ENCODE measurements around the gene AGER.
A peak's percentile ranks its signal among the peaks of the same experiment; 100 is the strongest.
"Not testable (repeated sequence)": the region's sequence is repeated elsewhere in the genome, so short reads cannot be mapped to it uniquely, and the experiment has no call there.

The AGER gene

DNA sequence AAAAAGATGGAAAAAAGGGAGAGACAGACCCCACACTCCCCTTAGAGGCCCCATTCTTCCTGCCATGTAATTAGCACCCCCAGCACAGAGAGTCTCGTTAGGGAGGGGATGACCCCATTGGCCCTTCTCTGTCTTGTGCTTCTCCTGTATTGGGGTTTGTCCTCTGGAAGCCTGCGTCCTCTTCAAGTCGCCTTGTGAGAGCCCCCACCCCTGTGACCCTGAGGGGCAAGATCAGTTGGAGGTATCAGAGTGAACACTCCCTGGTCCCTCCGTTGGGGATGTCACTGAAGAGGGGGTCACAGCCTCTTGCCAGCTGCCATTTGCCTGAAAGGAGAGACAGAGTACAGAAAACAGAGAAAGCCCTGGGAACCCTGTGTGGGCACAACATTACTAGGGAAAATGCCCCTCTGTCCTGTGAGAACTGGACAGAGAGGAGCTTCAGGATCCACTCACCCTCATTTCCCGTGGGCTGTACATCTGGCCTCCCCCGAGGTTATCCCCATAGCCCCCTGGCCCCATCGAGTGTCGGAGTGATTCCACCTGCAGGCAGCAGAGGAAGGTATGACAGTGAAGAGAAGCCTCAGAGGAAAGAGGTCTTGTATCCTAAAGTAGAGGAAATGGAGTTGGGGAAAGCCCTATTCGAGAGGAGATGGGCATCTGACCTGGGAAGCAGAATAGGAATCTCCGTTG is 2.2 kb upstream of the AGER start:
- not testable (repeated sequence) for DNase-seq (ENCODE audit: low read depth, low spot score)

DNA sequence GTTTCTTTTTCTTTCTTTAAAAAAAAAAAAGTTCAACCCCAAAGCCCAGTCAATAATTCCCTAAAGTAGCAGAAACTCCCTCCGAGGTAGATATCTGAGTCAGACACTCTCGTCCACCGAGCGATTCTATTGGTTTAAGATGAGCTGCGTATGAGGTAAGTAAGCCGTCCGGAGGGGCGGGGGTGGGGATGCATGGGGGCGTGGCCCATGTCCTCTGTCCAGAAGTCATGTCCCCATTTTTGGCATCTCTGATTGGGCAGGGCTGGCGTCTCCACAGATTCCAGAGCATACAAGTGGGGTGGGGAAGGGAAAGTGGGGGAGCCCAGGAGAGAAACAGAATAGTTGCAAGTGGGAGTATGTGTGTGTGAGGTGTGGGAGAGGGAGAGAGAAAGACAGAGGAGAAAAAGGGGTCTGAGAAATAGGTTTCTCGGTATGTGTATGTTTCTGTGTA is 1.7 kb upstream of the AGER start:
- DNase-seq (ENCODE audit: low read depth, low spot score) = not testable (repeated sequence)

DNA sequence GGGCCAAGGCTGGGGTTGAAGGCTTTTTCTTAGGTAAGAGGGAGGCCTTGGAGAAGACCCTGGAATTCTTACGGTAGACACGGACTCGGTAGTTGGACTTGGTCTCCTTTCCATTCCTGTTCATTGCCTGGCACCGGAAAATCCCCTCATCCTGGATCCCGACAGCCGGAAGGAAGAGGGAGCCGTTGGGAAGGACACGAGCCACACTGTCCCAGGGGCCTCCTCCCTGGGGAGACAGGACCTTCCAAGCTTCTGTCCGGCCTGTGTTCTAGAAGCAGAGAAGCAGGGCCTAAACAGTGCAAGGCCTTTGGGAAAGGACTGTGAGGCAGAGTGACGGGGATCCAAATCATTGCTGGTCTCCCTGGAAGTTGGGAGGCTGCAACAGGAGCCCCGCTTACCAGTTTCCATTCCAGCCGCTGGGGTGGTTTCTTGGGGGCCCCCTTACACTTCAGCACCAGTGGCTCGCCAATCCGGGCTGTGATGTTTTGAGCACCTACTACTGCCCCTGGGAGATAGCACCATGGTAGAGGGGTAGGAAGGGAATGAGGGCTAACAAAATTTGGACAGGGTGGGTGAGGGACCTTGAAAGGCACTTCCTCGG is 470 bp downstream of the AGER start:
- no peak for DNase-seq (ENCODE audit: low read depth, low spot score)

DNA sequence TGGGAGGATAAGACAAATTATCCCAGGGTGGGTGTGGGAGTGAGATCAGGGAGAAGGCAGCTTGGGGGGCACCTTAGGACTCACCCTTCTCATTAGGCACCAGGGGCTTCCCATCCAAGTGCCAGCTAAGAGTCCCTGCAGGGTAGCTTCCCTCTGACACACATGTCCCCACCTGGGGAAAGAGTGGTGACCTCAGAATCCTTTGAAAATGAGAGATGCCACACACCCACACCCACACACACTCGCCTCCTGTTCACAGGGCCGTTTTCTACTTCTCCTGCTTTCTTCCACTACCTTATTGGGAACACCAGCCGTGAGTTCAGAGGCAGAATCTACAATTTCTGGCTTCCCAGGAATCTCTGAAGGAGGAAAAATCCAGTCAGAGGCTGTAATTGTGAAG is 1.0 kb downstream of the AGER start:
- no peak for DNase-seq (ENCODE audit: low read depth, low spot score)

DNA sequence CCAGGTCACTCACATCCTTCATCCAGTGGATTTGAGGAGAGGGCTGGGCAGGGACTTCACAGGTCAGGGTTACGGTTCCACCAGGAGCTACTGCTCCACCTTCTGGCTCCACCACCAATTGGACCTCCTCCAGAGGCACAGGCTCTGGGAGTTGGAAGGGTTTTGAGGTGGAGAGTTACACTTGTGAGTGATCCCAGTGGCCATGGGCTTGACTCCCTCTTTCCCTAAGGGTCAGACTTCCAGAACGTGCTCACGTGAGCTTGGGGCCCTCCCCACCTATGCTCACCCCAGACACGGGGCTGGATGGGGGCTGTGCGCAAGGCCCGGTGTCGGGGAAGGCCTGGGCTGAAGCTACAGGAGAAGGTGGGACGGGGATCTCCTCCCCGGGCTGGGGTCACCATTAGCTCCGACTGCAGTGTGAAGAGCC is 1.5 kb downstream of the AGER start:
- DNase-seq (ENCODE audit: low read depth, low spot score) = no peak

DNA sequence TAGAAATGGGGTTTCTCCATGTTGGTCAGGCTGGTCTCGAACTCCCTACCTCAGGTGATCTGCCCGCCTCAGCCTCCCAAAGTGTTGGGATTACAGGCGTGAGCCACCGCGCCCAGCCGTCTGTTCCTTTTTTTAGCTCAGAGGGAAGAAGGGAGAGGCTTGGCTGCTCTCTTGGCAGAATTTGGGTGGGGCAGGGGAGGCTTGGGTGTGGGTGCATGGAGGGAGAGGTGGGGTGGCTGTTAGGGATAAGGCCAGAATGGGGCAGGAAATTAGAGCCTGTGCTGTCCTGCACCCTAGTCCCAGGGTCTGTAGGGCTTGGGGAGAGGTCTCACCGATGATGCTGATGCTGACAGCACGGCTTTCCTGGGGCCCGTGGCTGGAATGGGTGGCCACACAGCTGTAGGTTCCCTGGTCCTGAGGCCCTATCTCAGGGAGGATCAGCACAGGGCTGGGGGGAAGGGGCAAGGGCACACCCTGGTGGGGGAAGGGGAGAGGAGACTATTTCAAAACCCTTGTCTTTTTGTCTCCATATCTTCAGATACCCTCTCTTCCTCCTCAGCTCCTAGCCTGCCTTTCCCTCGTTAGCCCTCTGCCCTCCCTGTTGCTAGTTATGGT is 2.0 kb downstream of the AGER start:
- DNase-seq (ENCODE audit: low read depth, low spot score) = no peak

DNA sequence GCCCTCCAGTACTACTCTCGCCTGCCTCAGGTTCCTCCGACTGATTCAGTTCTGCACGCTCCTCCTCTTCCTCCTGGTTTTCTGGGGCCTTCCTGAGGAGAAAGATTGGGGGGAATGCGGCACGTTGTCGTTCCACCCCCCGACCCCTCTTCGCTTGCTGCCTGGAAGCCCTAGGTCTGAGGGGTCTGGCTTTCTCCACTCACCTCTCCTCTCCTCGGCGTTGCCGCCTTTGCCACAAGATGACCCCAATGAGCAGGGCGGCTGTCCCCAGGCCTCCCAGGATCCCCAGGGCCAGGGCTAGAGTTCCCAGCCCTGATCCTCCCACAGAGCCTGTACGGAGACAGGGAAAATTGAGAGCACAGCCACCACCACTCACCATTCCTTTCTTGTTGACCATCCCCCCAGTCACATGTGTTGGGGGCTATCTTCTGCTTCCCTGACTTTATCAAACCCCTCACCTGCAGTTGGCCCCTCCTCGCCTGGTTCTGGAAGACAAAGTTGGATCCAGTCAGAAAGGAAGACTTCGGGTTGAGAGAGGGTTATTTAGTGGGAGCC is 2.8 kb downstream of the AGER start:
- DNase-seq (ENCODE audit: low read depth, low spot score) = no peak

DNA sequence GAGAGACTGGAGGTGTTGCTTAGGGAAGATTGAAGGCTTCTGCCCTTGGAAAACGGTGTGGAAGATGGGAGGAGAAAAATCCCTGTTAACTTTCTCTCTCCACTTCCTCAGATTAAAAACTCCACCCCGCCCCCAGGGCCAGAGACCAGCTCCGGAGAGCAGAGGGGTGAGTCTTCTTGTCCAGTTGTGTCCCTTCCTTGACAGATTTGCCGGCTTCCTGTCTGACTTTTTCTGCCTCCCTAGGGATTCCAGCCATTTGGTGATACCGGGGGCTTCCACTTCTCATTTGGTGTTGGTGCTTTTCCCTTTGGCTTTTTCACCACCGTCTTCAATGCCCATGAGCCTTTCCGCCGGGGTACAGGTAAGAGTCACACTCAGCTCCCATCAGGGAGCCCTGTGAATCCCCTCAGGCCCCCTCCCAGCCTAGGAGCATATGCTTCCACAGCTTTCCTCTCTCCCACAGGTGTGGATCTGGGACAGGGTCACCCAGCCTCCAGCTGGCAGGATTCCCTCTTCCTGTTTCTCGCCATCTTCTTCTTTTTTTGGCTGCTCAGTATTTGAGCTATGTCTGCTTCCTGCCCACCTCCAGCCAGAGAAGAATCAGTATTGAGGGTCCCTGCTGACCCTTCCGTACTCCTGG is 4.2 kb downstream of the AGER start:
- DNase-seq (ENCODE audit: low read depth, low spot score) = no peak

DNA sequence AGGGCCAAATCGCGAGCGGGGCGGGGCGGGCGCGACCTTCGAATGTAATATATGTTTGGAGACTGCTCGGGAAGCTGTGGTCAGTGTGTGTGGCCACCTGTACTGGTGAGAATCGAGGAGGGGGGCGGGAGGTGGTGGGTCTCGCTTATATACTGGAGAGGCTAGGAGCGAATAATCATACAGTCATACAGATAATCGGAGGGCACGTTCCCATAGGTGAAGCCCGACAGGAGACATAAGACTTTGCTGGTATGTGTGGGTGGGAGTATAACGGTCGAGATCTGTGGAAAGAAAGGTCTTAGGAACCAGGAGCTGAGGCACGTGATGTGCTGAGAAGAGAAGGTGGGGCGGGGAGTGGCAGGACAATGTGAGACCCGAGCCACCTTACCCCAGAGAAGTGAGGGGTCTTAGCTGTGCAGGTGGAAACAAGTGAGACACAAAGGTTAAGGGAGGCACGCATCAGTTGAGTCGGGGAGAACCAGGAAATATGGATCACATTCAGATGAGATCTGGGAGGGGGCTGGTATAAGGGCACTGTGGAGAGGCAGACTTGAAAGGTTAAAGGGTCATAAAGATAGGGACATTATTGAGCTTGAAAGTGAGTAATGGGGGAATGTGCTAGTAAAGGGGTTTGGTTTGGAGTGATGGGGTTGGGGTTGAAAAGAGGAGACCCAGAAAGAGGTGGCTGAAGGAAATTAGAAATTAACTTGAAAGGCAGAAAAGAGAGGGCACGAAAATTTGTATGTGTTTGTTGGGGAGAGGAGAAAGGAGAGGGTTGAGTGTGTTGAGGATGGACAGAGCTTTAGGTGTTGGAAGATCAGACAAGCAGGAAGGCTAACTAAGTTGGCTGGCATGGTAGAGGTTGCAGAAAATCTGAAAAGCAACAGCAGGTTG is 5.3 kb downstream of the AGER start:
- no peak for DNase-seq (ENCODE audit: low read depth, low spot score)

DNA sequence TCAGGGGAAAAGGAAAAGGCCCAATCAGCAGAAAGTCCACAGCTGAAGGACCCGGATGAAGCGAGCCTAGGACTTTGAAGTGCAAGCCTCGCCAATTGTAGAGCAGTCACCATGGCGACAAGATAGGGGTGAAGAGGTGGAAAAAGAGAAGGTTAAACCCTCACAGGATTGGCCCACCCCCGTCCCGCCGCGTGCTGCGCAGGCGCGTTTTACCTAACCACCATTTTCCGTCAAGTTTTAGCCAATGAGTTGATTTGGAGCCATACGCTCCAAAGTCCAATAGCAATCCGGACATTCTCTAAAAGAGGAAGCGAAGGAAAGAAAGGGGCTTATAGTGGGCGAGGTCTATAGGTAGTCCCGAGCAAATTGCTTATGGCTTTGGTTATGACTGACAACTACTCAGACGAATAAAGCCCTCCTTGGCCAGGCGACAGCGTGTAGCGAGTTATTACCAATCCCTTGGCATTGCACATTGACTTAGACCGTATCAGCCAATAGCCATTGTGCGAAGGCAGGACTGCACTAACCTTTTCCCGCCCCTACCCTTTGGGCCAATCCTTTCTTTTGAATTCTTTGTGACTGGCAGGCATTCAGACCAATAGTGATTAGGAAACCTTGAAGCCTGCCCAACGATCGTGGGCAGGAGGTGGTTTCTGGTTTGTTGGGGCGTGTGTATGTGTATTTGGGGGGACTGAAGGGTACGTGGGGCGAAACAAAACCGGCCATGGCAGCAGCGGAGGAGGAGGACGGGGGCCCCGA is 6.1 kb downstream of the AGER start, which contains the start of gene RNF5:
Gene RNF5, plus strand, starts transcription at position 618 of the 759 bp plus-strand sequence. Its CDS starts 107 bp downstream, at position 725.
- DNase-seq (ENCODE audit: low read depth, low spot score) = peak; percentile 100

DNA sequence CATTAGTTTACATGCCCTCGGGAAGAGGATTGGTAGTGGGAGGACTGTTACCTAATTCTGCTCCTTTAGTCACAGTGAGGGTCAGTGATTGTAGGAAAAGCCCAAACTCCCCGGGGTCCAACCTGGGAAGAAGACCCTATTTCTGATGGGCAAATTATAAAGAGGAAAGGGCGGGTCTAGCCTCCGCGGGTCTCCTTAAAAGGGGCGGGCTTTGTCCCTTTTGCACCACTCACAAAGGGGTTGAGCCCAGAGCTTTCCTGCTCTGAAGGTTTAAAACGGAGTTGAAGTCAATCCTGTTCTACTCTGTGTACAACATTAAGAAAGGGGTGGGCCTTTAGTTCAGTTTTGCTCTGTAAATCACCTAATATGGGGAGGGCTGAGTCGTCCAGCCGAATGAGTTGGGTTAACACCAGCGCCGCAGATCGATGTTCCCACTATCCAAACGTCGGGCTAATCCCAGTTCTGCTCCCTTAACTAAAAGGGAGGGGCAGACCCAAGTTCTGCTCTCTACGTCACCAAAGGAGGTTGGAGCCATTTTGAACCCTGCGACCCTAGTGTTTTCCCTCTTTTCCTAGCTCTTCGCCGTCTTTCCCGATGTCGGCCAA is 6.8 kb downstream of the AGER start:
- no peak for DNase-seq (ENCODE audit: low read depth, low spot score)

DNA sequence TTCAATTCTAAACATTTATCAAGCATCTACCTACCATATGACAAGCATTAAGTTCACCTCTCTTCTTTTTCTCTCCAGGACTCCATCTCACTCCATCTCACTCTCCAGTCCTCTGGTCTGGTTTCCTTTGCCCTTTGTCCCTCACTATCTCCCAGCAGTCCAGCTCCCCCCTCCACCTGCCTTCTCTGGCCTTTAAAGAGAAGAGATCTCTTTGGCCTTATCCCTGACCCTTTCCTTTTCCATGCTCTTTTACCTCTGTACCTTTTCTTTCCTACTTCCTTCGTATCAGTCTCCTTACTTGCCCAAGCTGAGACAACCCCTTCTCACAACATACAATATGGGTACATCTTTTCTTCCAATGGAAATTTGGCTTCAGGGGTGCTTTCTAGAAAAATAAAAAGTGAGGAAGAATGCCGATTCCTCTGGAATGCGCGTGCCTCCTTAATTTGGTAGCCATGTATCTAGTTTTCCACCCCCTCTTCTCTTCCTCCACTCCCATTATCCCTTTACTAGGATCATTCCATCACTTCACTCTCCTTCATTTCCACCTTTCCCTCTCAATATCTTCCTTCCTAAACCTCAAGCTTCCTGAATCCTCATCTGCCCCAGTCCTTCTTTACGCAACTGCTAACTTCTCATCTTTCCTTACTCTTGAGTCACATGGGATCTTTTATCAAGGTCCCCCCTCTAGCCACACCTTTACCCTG is 7.4 kb downstream of the AGER start:
- DNase-seq (ENCODE audit: low read depth, low spot score) = no peak

DNA sequence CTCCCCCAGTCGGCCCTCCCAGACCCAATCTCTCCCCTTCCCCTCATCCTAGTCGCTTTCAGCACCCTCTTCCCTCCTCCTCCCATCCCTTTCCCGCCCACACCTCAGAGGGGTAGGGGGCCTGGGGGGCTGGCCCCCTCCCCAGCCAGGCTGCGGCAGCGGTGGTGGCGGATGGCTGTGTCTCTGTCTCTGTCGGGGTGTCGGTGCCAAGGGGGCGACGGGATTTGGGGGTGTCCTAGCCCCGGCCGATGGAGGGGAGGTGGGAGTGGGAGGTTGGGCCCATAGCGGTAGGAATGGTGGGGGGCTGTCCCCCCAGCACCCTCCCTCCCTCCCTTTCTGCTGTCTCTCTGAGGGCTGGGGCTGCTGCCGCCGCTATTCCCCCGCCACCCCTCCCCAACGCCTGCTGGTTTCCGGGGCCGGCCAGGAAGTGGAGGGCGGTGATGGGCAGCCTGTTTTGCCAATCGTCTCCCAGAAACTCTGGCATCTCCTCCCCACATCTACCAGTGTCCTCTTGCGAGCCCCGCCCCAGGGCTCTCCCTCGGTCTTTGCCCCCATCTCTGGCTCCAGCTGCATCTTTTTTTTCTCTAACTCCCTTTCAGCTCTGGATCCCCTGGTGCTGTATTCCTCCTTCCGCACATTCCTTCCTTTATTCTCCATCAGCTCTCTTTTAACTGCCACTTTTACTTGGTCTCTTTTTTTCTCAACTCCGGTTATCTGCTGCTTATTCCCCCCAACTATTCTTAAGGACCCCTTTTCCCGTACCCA is 8.2 kb downstream of the AGER start, which contains the start of gene AGPAT1:
Gene AGPAT1, minus strand, starts transcription at position 374 of the 765 bp plus-strand sequence. CDS start 4,588 bp downstream, outside the sequence.
- DNase-seq (ENCODE audit: low read depth, low spot score) = peak; percentile 95

DNA sequence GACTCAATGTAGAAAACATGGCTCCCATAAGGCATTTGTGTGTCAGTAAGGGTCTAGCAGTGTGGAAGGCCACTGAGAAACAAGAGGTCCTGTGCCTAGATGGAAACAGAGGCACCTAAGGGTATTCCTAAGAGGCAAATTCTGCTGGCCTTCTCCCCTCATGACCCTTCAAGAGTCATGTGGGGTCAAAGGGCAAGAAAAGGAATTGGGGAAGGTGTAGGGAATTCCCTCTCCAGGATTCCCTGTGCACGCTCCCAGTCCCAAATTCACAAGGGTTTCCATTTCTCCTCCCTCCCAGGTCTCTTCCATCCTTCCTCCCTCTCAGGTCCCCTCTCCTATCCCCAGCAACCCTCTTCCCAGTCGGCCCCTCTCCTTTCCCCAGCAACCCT is 8.7 kb downstream of the AGER start:
- DNase-seq (ENCODE audit: low read depth, low spot score) = no peak

DNA sequence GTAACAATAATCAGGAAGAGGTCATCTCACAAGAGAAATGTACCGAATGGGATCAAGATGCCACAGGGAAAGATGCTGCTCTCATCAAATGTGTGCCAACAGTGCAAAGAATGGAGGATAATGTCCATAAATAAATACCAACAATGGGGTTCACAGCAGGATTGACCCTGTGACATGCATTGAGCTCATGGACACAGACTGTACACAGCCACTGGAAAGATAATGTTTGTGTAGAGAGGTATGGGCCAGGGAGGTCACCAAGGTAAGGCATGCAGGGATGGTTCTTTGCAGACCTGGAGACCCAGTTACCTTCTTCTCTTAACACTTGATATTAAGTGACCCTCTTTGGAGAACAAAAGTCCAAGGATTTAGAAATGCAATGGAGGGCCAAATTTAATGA is 9.6 kb downstream of the AGER start:
- DNase-seq (ENCODE audit: low read depth, low spot score) = no peak

DNA sequence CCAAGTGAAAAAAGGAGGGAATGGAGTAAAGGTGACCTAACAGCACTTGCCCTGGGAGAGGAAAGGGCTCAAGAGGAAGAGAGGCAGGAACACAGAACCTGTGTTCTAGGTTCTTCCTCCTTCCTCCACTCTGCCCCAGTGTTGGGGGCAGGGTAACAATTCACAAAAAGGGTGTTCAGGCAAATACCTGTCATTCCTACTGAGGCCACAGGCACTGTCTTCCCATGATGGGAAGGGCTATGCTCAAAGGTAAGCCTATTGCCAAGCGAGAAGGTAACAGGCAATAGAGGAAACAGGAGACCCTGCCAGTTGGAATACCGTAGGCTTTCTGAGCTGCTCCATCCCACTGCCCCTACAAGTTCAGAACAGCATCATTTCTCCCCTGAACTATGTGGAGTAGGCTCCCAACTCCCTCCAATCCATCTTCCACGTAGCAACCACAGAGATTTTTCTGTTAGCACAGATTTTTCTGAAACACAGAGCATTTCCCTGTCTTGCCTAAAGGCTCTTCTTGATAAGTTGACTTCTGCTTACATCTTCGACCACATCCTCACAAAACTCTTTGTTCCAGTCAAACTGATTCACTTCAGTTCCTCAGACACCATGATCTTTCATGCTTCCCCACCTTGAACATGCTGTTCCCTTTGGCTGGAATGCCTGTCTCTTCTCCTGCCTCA is 10.9 kb downstream of the AGER start:
- DNase-seq (ENCODE audit: low read depth, low spot score) = no peak

DNA sequence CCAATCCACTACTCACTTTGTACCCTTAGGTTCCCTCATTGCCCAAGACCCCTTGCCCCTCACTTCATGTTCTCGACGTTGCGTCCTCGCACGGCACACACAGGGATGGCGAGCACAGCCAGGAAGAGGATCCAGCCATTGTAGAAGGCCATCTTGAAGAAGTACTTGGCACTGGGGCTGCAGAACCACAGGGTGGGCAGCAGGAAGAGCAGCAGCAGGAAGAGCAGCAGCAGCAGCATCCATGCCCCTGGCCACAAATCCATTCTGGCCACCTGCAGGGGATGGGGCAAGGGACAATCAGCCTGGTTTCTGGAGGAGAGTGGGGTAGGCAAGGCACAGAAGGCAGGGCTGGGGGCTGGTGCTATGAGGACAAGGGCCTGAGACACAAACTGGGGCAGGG is 12.8 kb downstream of the AGER start:
- DNase-seq (ENCODE audit: low read depth, low spot score) = no peak

DNA sequence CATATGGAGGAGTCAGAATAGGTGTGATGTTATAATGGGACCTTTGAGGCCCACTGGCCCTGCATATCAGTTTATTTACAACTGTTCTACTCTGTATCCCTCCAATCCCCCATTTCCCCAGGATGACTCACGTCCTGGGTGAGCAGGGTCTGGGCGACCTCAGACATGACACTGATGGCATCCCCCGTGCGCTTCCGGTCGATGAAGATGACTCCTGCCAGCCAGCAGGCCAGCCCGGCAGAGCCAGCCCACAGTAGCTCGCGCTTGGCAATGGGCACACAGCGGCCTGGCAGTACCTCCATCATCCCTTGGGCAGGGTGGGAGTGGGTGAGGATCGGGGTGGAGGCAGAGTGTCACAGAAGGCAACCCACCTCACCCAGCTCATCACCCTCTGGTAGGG is 13.8 kb downstream of the AGER start:
- DNase-seq (ENCODE audit: low read depth, low spot score) = no peak

Data from iPS DF 19.7 (cell line).